T-helper 2 cell treated with Interferon-gamma antibody and Interleukin-4, amounts not matched to agents 5 μg/mL and 100 μg/mL, for 36 hours (primary cell): ENCODE results near the gene AURKAIP1.
"Not testable (repeated sequence)": the region's sequence is repeated elsewhere in the genome, so short reads cannot be mapped to it uniquely, and the experiment has no call there.

Experiments used
- DNase-seq: peaks from one replicate; pipeline ENCODE4 v3.0.0; 2021; ENCODE audit warnings: low spot score
- H3K27ac Mint-ChIP-seq: one replicate; pipeline ENCODE4 v1.8.0; 2021; ENCODE audit warnings: mild to moderate bottlenecking, mixed read lengths
- H3K27me3 Mint-ChIP-seq: one replicate; pipeline ENCODE4 v1.8.0; 2021; ENCODE audit warnings: low read depth, mixed read lengths
- H3K36me3 Mint-ChIP-seq: one replicate; pipeline ENCODE4 v1.8.0; 2021; ENCODE audit warnings: low read depth, mixed read lengths
- H3K4me1 Mint-ChIP-seq: one replicate; pipeline ENCODE4 v1.8.0; 2021; ENCODE audit warnings: low read depth, mixed read lengths
- H3K4me3 Mint-ChIP-seq: one replicate; pipeline ENCODE4 v1.8.0; 2022; ENCODE audit warnings: mild to moderate bottlenecking, moderate library complexity, mixed read lengths
- H3K9me3 Mint-ChIP-seq: one replicate; pipeline ENCODE4 v1.8.0; 2021; ENCODE audit warnings: mixed read lengths

AURKAIP1 gene

DNA sequence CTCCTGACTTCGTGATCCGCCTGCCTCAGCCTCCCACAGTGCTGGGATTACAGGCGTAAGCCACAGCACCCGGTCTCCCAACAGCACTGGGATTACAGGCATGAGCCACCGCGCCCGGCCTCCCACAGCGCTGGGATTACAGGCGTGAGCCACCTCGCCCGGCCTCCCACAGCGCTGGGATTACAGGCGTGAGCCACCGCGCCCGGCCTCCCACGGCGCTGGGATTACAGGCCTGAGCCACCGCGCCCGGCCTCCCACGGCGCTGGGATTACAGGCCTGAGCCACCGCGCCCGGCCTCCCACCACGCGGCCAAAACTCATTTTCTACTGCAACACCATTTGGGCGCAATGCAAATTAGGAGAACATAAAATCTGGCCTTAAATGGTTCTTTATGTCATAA is 10.3 kb upstream of the AURKAIP1 start:
- not testable (repeated sequence) for DNase-seq, H3K9me3 Mint-ChIP-seq, H3K27ac Mint-ChIP-seq, H3K4me1 Mint-ChIP-seq, H3K4me3 Mint-ChIP-seq, H3K27me3 Mint-ChIP-seq
- peaks cover 40% of the 10 kb centered on the region for H3K36me3 Mint-ChIP-seq

DNA sequence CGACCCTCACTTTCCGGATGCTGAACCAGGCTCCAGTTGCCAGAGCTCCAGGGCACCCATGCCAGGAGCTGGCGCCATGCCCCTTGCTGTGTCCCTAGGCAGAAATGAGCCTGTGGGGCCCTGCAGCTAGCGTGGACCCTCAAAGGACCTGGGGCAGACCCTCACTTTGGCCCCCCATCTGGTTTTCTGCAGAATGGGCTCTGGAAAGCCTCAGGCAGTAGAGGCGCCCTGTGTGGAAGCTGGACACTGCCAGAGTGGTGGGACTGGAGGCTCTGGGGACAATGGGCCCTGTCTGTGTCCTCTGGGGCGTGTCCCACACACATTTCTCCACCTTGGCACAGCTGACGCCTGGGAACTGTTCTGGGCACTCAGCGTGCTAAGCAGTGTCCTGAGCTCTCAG is 6.3 kb upstream of the AURKAIP1 start:
- no peak for DNase-seq
- Mint-ChIP-seq H3K4me1 (peaks cover 2% of the 10 kb centered on the region), H3K9me3 (no peaks in the 10 kb centered on the region), H3K36me3 (peaks cover 7% of the 10 kb centered on the region), H3K27me3 (no peaks in the 10 kb centered on the region), H3K27ac (no peak overlapping the region), H3K4me3 (no peak overlapping the region)

DNA sequence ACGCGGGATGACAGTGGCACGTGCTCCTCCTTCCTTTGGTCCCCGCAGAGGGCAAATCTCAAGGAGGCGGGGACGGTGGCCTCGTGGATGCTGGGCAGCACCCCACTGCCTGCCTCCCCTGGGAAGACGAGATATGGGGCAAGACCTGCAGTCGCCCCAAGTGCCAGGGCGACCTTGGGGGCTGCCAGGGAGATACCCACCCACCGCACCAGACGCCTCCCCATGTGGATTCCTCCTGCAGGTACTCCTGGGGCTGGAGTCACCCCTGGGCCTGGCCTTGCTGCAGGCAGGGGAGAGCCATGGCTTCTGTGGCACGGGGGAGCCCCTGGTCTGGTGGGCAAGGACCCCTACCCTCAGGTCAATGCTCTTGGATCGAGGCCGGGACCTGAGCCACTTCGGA is 5.9 kb upstream of the AURKAIP1 start:
- Mint-ChIP-seq H3K27ac (no peak overlapping the region), H3K36me3 (peaks cover 3% of the 10 kb centered on the region), H3K9me3 (no peaks in the 10 kb centered on the region), H3K27me3 (no peaks in the 10 kb centered on the region), H3K4me1 (peaks cover 5% of the 10 kb centered on the region), H3K4me3 (no peak overlapping the region)
- DNase-seq: no peak

DNA sequence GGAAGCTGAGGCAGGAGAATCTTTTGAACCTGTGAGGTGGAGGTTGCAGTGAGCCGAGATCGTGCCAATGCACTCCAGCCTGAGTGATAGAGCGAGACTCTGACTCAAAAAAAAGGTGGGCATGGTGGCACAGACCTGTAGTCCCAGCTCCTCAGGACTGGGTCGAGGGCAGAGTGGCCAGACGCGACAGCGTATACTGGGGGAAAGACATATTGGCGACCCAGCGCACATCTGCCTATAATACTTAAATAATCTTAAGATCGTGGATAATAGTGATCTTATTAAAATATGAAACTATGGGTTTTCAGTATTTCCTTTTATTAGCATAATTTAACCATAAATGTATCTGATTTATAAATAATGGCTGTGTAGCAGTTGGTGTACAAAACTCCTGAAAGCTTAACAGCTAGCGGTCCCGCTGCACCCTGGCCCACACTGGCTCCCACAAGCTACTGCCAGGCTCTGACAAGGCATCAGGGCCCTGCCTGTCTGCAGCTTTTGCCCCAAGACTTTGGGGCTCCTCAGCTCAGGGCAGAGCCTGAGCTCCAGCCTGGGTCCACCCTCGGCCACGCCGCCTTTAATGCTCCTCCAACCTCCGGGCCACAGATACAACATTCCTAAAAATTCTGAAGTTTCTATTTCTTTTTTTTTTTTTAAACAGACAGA is 2.7 kb upstream of the AURKAIP1 start:
- H3K9me3 Mint-ChIP-seq: no peaks in the 10 kb centered on the region
- H3K27ac Mint-ChIP-seq: no peak overlapping the region
- H3K27me3 Mint-ChIP-seq: no peaks in the 10 kb centered on the region
- H3K4me3 Mint-ChIP-seq: no peak overlapping the region
- peaks cover 12% of the 10 kb centered on the region for H3K4me1 Mint-ChIP-seq
- no peak for DNase-seq
- H3K36me3 Mint-ChIP-seq: peaks cover 14% of the 10 kb centered on the region

DNA sequence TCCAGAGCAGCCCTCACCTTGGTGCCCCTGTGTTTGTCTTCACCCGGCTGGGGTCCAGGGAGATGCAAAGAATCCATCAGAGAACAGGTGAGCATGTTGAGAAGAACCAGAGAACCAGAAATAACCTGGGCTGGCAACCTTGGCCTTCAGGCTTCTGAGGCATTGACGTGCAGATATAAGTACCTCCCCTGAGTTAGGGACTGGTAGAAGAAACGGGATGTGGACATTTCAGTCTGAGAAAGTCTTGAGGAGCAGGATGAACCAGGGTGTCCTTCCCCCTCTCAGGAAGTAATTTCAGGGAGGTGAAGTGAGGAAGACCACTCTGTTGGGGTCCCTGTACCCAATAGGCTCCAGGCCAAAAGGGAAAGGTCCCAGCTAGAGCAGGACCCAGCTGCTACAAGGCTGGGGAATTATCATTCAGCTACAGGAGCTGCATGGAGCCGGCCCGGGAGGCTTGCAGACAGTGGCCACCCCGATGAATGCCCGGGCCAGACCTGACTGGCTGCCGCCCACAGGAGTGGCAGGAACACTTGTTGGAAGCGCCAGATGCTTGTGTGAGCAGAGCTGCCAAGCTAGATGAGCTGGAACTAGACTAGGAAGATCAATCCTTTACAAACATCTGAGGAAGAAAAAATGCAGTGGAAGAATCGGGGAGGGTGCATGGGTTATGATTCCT is 1.7 kb upstream of the AURKAIP1 start:
- peak overlapping the region; percentile 38 for H3K4me3 Mint-ChIP-seq
- no peak for DNase-seq
- H3K27me3 Mint-ChIP-seq: no peaks in the 10 kb centered on the region
- no peaks in the 10 kb centered on the region for H3K9me3 Mint-ChIP-seq
- H3K27ac Mint-ChIP-seq: peak overlapping the region; percentile 97
- peaks cover 14% of the 10 kb centered on the region for H3K4me1 Mint-ChIP-seq
- H3K36me3 Mint-ChIP-seq: peaks cover 16% of the 10 kb centered on the region

DNA sequence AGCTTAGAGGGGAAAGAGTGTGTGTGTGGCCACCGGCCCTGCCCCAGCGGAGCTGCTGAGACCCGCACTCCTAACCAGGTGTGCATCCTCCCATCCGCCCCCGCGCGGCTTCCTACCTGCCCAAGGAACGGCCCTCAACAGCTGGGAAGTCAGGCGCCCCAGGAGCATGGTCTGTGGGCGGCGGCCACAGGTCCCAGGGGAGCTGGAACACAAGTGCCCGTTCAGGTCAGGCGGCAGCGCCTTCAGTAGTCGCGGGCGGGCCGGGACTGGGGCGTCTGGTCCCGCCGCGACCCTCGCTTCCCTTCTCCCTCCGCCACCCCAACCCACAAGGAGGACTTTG is 448 bp downstream of the AURKAIP1 start:
- H3K4me1 Mint-ChIP-seq: peaks cover 27% of the 10 kb centered on the region
- no peak for DNase-seq
- peak overlapping the region; percentile 70 for H3K27ac Mint-ChIP-seq
- H3K27me3 Mint-ChIP-seq: no peaks in the 10 kb centered on the region
- H3K9me3 Mint-ChIP-seq: no peaks in the 10 kb centered on the region
- peak overlapping the region; percentile 83 for H3K4me3 Mint-ChIP-seq
- peaks cover 16% of the 10 kb centered on the region for H3K36me3 Mint-ChIP-seq

DNA sequence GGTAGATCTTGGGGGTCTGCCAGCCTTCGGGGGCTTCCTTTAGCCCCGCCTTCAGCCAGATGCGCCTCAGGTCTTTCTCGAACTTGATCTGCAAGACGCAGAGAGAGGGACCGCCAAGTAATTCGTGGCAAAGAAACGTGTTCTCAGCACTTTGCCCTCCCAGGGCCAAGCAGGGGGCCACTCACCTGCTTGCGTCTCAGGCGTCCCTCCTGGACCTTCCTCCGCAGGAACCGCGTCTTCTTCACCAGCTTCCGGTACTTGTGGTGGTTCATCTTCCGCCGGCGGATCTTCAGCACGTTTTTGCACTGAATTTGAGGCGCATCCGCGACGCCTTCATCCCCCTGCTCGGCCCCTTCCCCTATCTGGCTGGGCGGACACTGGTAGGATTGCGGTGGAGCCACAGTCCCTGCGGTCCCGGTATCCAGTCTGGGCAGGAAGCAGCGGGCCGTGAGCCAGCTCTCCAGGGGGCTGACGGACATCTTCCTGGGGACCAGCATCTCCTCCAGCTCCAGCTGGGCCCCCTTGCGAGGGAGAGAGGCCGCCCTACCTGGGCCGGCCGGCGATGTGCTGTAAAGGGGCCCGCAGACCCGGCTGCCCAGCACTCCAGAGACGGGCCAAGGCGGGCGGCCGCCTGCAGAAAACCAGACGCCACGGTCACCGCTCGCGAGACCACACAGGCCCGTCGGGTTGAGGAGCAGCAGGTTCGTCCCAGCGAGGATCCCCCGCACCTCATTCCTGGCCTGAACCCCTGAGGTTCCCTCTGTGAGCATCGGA is 1.0 kb downstream of the AURKAIP1 start:
- Mint-ChIP-seq H3K9me3 (no peaks in the 10 kb centered on the region), H3K36me3 (peaks cover 16% of the 10 kb centered on the region), H3K27ac (peak overlapping the region; percentile 70), H3K4me3 (peak overlapping the region; percentile 83), H3K27me3 (no peaks in the 10 kb centered on the region), H3K4me1 (peaks cover 27% of the 10 kb centered on the region)
- DNase-seq: no peak

DNA sequence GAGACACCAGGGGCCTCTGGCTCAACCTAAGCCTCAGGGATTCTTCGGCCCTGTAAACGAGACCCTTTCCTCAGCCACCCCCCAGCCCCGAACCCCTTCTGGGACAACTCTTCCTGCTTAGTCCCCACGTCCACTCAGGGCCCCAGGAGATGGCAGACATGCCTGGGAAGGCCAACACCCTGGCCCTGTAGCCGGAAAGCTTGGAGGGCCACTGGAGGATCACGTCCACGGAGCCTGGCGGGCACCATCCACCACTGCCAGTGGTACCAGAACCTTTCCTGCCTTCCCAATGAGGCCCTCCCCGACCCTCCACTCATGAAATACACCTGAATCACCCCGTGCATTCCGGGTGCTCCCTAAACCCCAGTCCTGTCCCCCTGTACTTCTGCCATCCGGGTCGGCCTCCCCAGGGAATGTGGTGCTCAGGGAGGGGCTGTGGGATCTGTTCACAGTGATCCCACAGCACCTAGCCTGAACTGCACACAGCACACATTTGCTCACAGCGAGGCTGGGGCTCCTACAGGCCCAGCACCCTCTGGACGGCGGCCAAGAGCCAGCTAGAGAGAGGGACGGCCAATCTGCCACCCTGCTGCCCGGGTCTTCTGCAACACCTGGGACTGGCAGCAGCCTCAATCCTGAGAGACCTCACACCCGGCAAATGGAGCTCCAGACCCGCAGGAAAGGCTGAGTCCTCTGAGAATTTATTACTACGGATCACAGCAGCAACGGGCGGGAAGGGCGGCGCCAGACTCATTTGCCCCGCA is 1.8 kb downstream of the AURKAIP1 start:
- DNase-seq: no peak
- H3K4me1 Mint-ChIP-seq: peaks cover 28% of the 10 kb centered on the region
- H3K27ac Mint-ChIP-seq: peak overlapping the region; percentile 31

DNA sequence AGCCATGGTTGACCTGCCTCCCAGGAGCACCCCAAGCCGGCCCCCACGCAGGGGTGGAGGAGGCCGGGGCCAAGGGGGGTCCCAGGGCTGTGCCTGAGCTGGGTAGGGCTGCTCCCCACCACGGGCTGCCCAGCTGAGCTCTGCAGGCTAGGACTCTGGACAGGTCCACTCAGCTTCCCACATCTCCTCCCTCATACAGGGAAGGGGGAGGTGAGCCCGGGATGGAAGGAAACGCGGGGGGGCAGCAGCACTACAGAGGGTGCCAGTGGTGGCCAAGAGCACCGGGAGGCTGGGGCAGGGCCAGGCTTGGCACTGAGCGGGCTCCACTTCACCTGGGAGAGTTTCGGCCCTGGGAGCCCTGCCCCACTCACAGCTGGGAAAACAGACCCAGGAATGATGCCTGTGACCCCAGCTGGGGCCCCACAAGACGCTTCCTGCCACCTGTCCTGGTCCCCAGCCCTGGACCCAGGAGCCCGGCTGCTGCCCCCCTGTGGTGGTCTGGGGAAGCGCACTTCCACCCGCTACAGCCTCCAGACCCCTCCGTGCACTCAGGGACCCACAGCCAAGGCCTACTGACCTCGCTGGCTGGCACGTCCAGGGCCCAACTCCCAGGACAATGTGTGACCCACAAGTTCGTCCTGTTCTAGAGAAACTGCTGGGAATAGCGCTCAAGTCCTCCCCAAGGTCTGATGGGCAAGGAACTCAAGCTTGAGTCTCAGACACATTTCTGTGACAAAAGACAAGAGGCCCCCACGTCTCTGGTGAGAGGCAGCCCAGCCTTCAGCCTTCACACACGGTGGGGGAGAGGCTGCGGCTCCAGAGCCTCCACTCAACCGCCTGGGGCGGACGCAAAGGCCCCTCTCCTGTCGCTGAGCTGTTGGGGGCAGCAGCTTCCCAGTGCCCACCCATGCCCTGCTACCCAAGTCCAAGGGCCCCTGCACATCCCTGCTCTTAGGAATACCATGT is 3.0 kb downstream of the AURKAIP1 start:
- peak; percentile 72 for DNase-seq
- no peaks in the 10 kb centered on the region for H3K9me3 Mint-ChIP-seq
- H3K27me3 Mint-ChIP-seq: no peaks in the 10 kb centered on the region
- peaks cover 29% of the 10 kb centered on the region for H3K4me1 Mint-ChIP-seq
- H3K36me3 Mint-ChIP-seq: peaks cover 16% of the 10 kb centered on the region
- H3K4me3 Mint-ChIP-seq: peak overlapping the region; percentile 72
- peak overlapping the region; percentile 77 for H3K27ac Mint-ChIP-seq

More for the DNA sequence above, 1.8 kb downstream of the AURKAIP1 start:
- Mint-ChIP-seq H3K36me3 (peaks cover 16% of the 10 kb centered on the region), H3K27me3 (no peaks in the 10 kb centered on the region), H3K9me3 (no peaks in the 10 kb centered on the region), H3K4me3 (peak overlapping the region; percentile 83)

DNA sequence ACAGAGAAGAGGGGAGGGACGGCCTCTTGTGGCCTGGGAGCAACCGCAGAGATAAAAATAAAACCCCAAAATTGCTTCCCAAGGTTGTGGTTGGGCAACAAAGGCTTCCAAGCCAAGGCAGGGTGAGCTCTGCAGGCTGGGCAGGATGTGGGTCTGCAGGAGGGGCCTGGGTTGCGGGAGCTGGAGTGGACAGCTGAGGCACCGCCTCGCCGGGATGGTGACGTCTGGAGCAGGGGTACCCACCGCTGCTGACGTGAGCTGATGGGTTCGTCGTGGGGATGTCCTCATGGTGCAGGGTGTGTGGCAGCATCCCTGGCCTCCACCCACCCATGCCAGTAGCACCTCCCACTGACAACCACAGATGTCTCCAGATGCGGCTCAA is 3.7 kb downstream of the AURKAIP1 start:
- Mint-ChIP-seq H3K36me3 (peaks cover 16% of the 10 kb centered on the region), H3K27ac (peak overlapping the region; percentile 52), H3K27me3 (no peaks in the 10 kb centered on the region), H3K4me1 (peaks cover 27% of the 10 kb centered on the region), H3K9me3 (no peaks in the 10 kb centered on the region), H3K4me3 (peak overlapping the region; percentile 51)
- peak; percentile 58 for DNase-seq

DNA sequence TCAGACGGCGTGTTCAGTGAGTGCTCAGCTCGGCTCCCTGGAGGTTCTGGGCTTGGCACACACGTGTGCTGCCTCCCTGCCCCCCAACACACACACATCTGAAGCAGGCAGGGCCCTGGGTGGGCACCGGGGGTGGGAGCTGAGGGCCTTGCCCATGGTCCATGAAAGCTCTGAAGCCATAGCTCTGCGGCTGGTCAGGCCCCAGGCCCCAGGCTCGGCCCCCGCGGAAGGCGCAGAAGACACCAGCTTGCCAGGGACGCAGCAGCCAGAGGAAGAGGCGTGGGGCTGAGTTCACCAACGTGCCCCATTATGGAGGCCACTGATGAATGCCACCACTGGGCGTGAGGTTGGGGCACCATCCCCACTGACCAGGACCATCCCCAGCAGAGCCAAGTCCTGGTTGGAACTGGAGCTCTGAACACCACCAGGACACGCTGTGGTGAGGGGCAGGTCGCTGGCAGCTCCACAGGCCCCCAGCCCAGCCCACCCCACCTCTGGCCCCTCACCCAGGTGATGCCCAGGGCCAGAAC is 4.2 kb downstream of the AURKAIP1 start:
- peak overlapping the region; percentile 52 for H3K27ac Mint-ChIP-seq
- no peaks in the 10 kb centered on the region for H3K27me3 Mint-ChIP-seq
- H3K4me3 Mint-ChIP-seq: no peak overlapping the region
- no peaks in the 10 kb centered on the region for H3K9me3 Mint-ChIP-seq
- H3K36me3 Mint-ChIP-seq: peaks cover 16% of the 10 kb centered on the region
- H3K4me1 Mint-ChIP-seq: peaks cover 24% of the 10 kb centered on the region
- no peak for DNase-seq

DNA sequence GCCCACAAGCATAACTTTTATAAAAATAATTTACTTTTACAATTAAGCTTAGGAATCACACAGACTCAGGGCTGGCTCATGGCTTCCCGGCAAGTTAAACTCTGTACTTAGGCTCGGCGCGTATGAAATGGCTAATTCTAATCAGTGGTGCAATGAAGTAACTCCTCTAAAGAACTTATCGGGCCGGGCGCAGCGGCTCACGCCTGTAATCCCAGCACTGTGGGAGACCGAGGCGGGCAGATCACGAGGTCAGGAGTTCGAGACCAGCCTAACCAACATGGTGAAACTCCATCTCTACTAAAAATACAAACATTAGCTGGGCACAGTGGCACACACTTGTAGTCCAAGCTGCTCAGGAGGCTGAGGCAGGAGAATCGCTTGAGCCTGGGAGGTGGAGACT is 4.9 kb downstream of the AURKAIP1 start:
- DNase-seq, H3K27ac Mint-ChIP-seq, H3K27me3 Mint-ChIP-seq, H3K9me3 Mint-ChIP-seq: not testable (repeated sequence)
- Mint-ChIP-seq H3K36me3 (peaks cover 13% of the 10 kb centered on the region), H3K4me3 (peak overlapping the region; percentile 21), H3K4me1 (peaks cover 24% of the 10 kb centered on the region)

DNA sequence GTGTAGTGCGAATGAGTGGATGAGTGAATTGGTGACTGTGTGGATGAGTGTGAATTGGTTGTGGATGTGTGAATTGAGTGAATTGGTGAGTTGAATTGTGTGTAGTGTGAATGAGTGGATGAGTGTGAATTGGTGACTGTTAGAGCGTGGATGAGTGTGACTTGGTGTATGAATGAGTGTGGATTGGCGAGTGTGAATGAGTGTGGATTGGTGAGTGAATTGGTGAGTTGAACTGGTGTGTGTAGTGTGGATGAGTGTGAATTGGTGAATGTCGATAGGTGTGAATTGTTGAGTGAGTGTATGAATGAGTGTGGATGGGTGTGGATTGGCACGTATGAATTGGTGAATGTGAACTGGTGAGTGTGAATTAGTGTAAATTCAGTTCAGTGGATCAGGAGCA is 7.7 kb downstream of the AURKAIP1 start:
- no peak overlapping the region for H3K4me3 Mint-ChIP-seq
- H3K4me1 Mint-ChIP-seq: peaks cover 17% of the 10 kb centered on the region

More for the DNA sequence above, 7.7 kb downstream of the AURKAIP1 start:
- Mint-ChIP-seq H3K36me3 (peaks cover 2% of the 10 kb centered on the region), H3K9me3 (no peaks in the 10 kb centered on the region), H3K27ac (no peak overlapping the region), H3K27me3 (peaks cover 2% of the 10 kb centered on the region)
- no peak for DNase-seq
